ENCODE results near the gene AGPAT1.

DNA sequence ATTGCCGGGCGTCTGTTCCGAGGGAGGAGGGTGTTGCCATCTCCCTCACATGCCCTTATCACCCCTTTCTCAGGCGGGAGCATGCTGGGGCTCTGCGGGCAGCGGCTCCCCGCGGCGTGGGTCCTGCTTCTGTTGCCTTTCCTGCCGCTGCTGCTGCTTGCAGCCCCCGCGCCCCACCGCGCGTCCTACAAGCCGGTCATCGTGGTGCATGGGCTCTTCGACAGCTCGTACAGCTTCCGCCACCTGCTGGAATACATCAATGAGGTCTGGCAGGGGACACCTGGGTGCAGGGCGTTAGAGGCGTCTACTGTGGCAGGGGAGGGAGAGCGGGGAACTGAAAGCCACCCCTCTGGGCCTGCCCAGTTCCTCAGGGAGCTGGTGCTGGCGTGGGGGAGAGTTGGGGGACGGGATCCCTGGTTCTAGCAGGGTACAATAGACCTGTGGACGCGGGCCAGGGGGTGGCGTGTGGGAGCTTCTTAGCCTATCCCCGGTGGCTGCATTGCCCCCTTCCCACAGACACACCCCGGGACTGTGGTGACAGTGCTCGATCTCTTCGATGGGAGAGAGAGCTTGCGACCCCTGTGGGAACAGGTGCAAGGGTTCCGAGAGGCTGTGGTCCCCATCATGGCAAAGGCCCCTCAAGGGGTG is 21.2 kb downstream of the AGPAT1 start:
- TF ChIP-seq POLR2AphosphoS5 (IDR thresholded peaks at IDR 0.05; ENCODE audit: low read depth, low read length) (no peak), POLR2A (IDR thresholded peaks at IDR 0.05; ENCODE audit: low read depth, low read length) (no peak), TAF1 (IDR thresholded peaks at IDR 0.05; ENCODE audit: low read depth, low read length) (no peak), POU2F2 (IDR thresholded peaks at IDR 0.05; ENCODE audit: low read depth, low read length) (no peak), SPI1 (IDR thresholded peaks at IDR 0.05; ENCODE audit: low read depth, low read length) (peak; percentile 46), PAX5 (IDR thresholded peaks at IDR 0.05; ENCODE audit: insufficient read depth, low read length, severe bottlenecking) (no peak)

Data from GM12891 (cell line).